GM19240 (cell line): Measurements from ENCODE around the gene ZNF354B.
"Not testable (repeated sequence)": the region's sequence is repeated elsewhere in the genome, so short reads cannot be mapped to it uniquely, and the experiment has no call there.

Experiments
- DNase-seq: peaks from one replicate; pipeline ENCODE4 v3.0.0; 2011; ENCODE audit warnings: low spot score; ENCODE audit not compliant: insufficient read length

Gene ZNF354B

GRCh38 chr5:178883115-178883694, 23.5 kb downstream of the ZNF354B start:
- DNase-seq = not testable (repeated sequence)

GRCh38 chr5:178883815-178884430, 24.2 kb downstream of the ZNF354B start:
- no peak for DNase-seq

DNA sequence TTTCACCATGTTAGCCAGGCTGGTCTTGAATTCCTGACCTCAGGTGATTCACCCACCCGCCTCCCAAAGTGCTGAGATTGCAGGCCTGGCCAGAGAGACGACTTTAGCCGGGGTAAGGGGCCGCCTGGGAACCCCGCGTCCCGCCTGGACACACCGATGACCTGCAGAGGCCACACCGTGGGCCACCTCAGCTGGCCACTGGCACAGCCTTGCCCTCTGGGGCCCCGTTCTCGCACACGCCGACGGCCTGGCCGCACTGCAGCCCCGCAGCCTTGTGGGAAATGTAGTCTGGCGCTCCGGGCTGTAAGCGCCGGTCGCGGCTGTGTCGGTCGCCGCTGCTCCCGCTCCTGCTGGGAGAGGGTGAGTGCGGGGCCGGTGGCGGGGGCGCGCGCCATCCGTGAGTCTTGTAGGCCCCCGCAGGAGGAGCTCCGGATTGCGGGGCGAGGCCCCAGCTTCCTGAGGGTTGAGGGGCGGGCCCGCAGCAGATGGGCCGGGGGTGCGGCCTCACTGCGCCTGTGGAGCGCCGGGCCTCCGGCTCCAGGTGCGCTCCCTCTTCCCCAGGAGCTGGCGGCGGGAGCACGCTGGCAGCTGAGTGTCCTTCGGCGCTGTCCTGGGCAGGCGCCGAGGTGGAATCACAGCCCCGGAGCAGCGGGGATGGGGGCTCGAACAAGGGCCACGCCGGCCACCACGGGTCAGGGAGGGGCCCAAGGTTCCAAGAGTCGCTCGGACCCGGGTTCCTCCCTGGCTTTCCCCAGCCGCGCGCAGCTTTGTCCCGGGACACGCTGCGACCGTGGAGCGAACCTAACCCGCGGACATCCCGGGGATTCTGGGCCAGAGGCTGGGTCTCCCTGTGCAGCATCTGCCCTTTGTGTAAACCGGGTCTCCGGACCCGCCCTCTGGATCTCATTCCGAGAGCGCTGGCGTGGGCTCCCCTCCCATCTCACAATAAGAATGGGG, 36.1 kb downstream of the ZNF354B start, which contains the start of gene ZFP2:
ZFP2 (plus strand) TSS at position 299 of the 957 bp plus-strand sequence. CDS start 35,401 bp downstream, outside the sequence.
- DNase-seq = no peak

- DNase-seq = no peak
Observed at GRCh38 chr5:178899289-178899688, 39.5 kb downstream of the ZNF354B start.

- no peak for DNase-seq
Observed at GRCh38 chr5:178902849-178903248, 43.1 kb downstream of the ZNF354B start.

DNA sequence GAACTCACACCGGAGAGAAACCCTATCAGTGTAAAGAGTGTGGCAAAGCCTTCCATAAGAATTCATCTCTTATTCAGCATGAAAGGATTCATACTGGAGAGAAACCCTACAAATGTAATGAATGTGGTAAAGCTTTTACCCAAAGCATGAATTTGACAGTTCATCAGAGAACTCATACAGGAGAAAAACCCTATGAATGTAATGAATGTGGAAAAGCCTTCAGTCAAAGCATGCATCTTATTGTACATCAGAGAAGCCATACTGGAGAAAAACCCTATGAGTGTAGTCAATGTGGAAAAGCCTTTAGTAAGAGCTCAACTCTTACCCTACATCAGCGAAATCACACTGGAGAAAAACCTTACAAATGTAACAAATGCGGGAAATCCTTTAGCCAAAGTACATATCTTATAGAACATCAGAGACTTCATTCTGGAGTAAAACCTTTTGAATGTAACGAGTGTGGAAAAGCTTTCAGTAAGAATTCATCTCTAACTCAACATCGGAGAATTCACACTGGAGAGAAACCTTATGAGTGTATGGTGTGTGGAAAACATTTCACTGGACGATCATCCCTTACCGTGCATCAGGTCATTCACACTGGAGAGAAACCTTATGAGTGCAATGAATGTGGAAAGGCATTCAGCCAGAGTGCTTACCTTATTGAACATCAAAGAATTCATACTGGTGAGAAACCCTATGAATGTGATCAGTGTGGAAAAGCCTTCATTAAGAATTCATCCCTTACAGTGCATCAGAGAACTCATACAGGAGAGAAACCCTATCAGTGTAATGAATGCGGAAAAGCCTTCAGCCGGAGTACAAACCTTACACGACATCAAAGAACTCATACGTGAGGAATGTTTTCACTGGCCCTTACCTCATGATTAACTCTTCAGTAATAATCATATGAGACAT, 72.3 kb downstream of the ZNF354B start:
- DNase-seq = no peak
